Measurements from ENCODE around the gene SND1.

The SND1 gene

GRCh38 chr7:127717502-127718339 lies 65.7 kb downstream of the SND1 start:
- DNase-seq, result no peak
- H3K27me3 ChIP-seq (replicated peaks; ENCODE audit: control insufficient read depth, insufficient read depth, low read length, poor library complexity, severe bottlenecking), result no peaks in the 10 kb centered on the region
- no peaks in the 10 kb centered on the region for H3K9me3 ChIP-seq (ENCODE audit: control insufficient read depth, low read length)
- peaks cover 38% of the 10 kb centered on the region for H3K36me3 ChIP-seq (ENCODE audit: control insufficient read depth, insufficient read depth, low read length)
- H3K27ac ChIP-seq (ENCODE audit: insufficient read depth, low read length, poor library complexity, severe bottlenecking), result no peak overlapping the region
- no peaks in the 10 kb centered on the region for H3K4me1 ChIP-seq (ENCODE audit: control insufficient read depth, insufficient read depth, low read length, poor library complexity, severe bottlenecking)
- no peak overlapping the region for H3K4me3 ChIP-seq (ENCODE audit: insufficient read depth, low read depth, low read length, poor library complexity, severe bottlenecking)

GRCh38 chr7:127718340-127718679 lies 66.3 kb downstream of the SND1 start:
- peaks cover 34% of the 10 kb centered on the region for H3K36me3 ChIP-seq (ENCODE audit: control insufficient read depth, insufficient read depth, low read length)
- no peak overlapping the region for H3K27ac ChIP-seq (ENCODE audit: insufficient read depth, low read length, poor library complexity, severe bottlenecking)
- no peak overlapping the region for H3K4me3 ChIP-seq (ENCODE audit: insufficient read depth, low read depth, low read length, poor library complexity, severe bottlenecking)
- H3K27me3 ChIP-seq (replicated peaks; ENCODE audit: control insufficient read depth, insufficient read depth, low read length, poor library complexity, severe bottlenecking), result no peaks in the 10 kb centered on the region
- H3K9me3 ChIP-seq (ENCODE audit: control insufficient read depth, low read length), result no peaks in the 10 kb centered on the region
- H3K4me1 ChIP-seq (ENCODE audit: control insufficient read depth, insufficient read depth, low read length, poor library complexity, severe bottlenecking), result no peaks in the 10 kb centered on the region
- DNase-seq, result no peak

GRCh38 chr7:127726476-127726875 lies 74.5 kb downstream of the SND1 start:
- H3K27me3 ChIP-seq (replicated peaks; ENCODE audit: control insufficient read depth, insufficient read depth, low read length, poor library complexity, severe bottlenecking), result no peaks in the 10 kb centered on the region
- peaks cover 42% of the 10 kb centered on the region for H3K36me3 ChIP-seq (ENCODE audit: control insufficient read depth, insufficient read depth, low read length)
- no peak for DNase-seq
- no peak overlapping the region for H3K4me3 ChIP-seq (ENCODE audit: insufficient read depth, low read depth, low read length, poor library complexity, severe bottlenecking)
- no peak overlapping the region for H3K27ac ChIP-seq (ENCODE audit: insufficient read depth, low read length, poor library complexity, severe bottlenecking)
- H3K4me1 ChIP-seq (ENCODE audit: control insufficient read depth, insufficient read depth, low read length, poor library complexity, severe bottlenecking), result no peaks in the 10 kb centered on the region
- H3K9me3 ChIP-seq (ENCODE audit: control insufficient read depth, low read length), result no peaks in the 10 kb centered on the region

- Histone ChIP-seq H3K4me3 (ENCODE audit: insufficient read depth, low read depth, low read length, poor library complexity, severe bottlenecking) (no peak overlapping the region), H3K27ac (ENCODE audit: insufficient read depth, low read length, poor library complexity, severe bottlenecking) (no peak overlapping the region), H3K9me3 (ENCODE audit: control insufficient read depth, low read length) (no peaks in the 10 kb centered on the region), H3K27me3 (replicated peaks; ENCODE audit: control insufficient read depth, insufficient read depth, low read length, poor library complexity, severe bottlenecking) (no peaks in the 10 kb centered on the region), H3K4me1 (ENCODE audit: control insufficient read depth, insufficient read depth, low read length, poor library complexity, severe bottlenecking) (no peaks in the 10 kb centered on the region), H3K36me3 (ENCODE audit: control insufficient read depth, insufficient read depth, low read length) (peaks cover 32% of the 10 kb centered on the region)
- no peak for DNase-seq
Observed at GRCh38 chr7:127730658-127731276, 78.8 kb downstream of the SND1 start.

- no peak for DNase-seq
- no peaks in the 10 kb centered on the region for H3K9me3 ChIP-seq (ENCODE audit: control insufficient read depth, low read length)
- no peaks in the 10 kb centered on the region for H3K27me3 ChIP-seq (replicated peaks; ENCODE audit: control insufficient read depth, insufficient read depth, low read length, poor library complexity, severe bottlenecking)
- no peak overlapping the region for H3K4me3 ChIP-seq (ENCODE audit: insufficient read depth, low read depth, low read length, poor library complexity, severe bottlenecking)
- H3K4me1 ChIP-seq (ENCODE audit: control insufficient read depth, insufficient read depth, low read length, poor library complexity, severe bottlenecking), result no peaks in the 10 kb centered on the region
- H3K27ac ChIP-seq (ENCODE audit: insufficient read depth, low read length, poor library complexity, severe bottlenecking), result no peak overlapping the region
- H3K36me3 ChIP-seq (ENCODE audit: control insufficient read depth, insufficient read depth, low read length), result peaks cover 32% of the 10 kb centered on the region
Observed at GRCh38 chr7:127731431-127732080, 79.6 kb downstream of the SND1 start.

GRCh38 chr7:127732306-127732705 lies 80.3 kb downstream of the SND1 start:
- Histone ChIP-seq H3K4me3 (ENCODE audit: insufficient read depth, low read depth, low read length, poor library complexity, severe bottlenecking) (no peak overlapping the region), H3K36me3 (ENCODE audit: control insufficient read depth, insufficient read depth, low read length) (peaks cover 32% of the 10 kb centered on the region), H3K4me1 (ENCODE audit: control insufficient read depth, insufficient read depth, low read length, poor library complexity, severe bottlenecking) (no peaks in the 10 kb centered on the region), H3K27me3 (replicated peaks; ENCODE audit: control insufficient read depth, insufficient read depth, low read length, poor library complexity, severe bottlenecking) (no peaks in the 10 kb centered on the region), H3K27ac (ENCODE audit: insufficient read depth, low read length, poor library complexity, severe bottlenecking) (no peak overlapping the region), H3K9me3 (ENCODE audit: control insufficient read depth, low read length) (no peaks in the 10 kb centered on the region)
- no peak for DNase-seq

- no peaks in the 10 kb centered on the region for H3K4me1 ChIP-seq (ENCODE audit: control insufficient read depth, insufficient read depth, low read length, poor library complexity, severe bottlenecking)
- H3K27me3 ChIP-seq (replicated peaks; ENCODE audit: control insufficient read depth, insufficient read depth, low read length, poor library complexity, severe bottlenecking), result no peaks in the 10 kb centered on the region
- DNase-seq, result no peak
- H3K27ac ChIP-seq (ENCODE audit: insufficient read depth, low read length, poor library complexity, severe bottlenecking), result no peak overlapping the region
- H3K4me3 ChIP-seq (ENCODE audit: insufficient read depth, low read depth, low read length, poor library complexity, severe bottlenecking), result no peak overlapping the region
- peaks cover 32% of the 10 kb centered on the region for H3K36me3 ChIP-seq (ENCODE audit: control insufficient read depth, insufficient read depth, low read length)
- no peaks in the 10 kb centered on the region for H3K9me3 ChIP-seq (ENCODE audit: control insufficient read depth, low read length)
Observed at GRCh38 chr7:127733986-127734385, 82.0 kb downstream of the SND1 start.

- Histone ChIP-seq H3K36me3 (ENCODE audit: control insufficient read depth, insufficient read depth, low read length) (peaks cover 16% of the 10 kb centered on the region), H3K4me3 (ENCODE audit: insufficient read depth, low read depth, low read length, poor library complexity, severe bottlenecking) (no peak overlapping the region), H3K4me1 (ENCODE audit: control insufficient read depth, insufficient read depth, low read length, poor library complexity, severe bottlenecking) (no peaks in the 10 kb centered on the region), H3K9me3 (ENCODE audit: control insufficient read depth, low read length) (no peaks in the 10 kb centered on the region), H3K27ac (ENCODE audit: insufficient read depth, low read length, poor library complexity, severe bottlenecking) (no peak overlapping the region), H3K27me3 (replicated peaks; ENCODE audit: control insufficient read depth, insufficient read depth, low read length, poor library complexity, severe bottlenecking) (no peaks in the 10 kb centered on the region)
- DNase-seq, result no peak
Observed at GRCh38 chr7:127736511-127736910, 84.5 kb downstream of the SND1 start.

GRCh38 chr7:127738859-127739258 lies 86.9 kb downstream of the SND1 start:
- no peaks in the 10 kb centered on the region for H3K9me3 ChIP-seq (ENCODE audit: control insufficient read depth, low read length)
- peaks cover under 1% of the 10 kb centered on the region for H3K36me3 ChIP-seq (ENCODE audit: control insufficient read depth, insufficient read depth, low read length)
- H3K27me3 ChIP-seq (replicated peaks; ENCODE audit: control insufficient read depth, insufficient read depth, low read length, poor library complexity, severe bottlenecking), result no peaks in the 10 kb centered on the region
- no peak overlapping the region for H3K27ac ChIP-seq (ENCODE audit: insufficient read depth, low read length, poor library complexity, severe bottlenecking)
- H3K4me3 ChIP-seq (ENCODE audit: insufficient read depth, low read depth, low read length, poor library complexity, severe bottlenecking), result no peak overlapping the region
- no peaks in the 10 kb centered on the region for H3K4me1 ChIP-seq (ENCODE audit: control insufficient read depth, insufficient read depth, low read length, poor library complexity, severe bottlenecking)
- DNase-seq, result no peak

- H3K4me1 ChIP-seq (ENCODE audit: control insufficient read depth, insufficient read depth, low read length, poor library complexity, severe bottlenecking), result no peaks in the 10 kb centered on the region
- H3K27me3 ChIP-seq (replicated peaks; ENCODE audit: control insufficient read depth, insufficient read depth, low read length, poor library complexity, severe bottlenecking), result no peaks in the 10 kb centered on the region
- H3K36me3 ChIP-seq (ENCODE audit: control insufficient read depth, insufficient read depth, low read length), result peaks cover 3% of the 10 kb centered on the region
- DNase-seq, result no peak
- no peaks in the 10 kb centered on the region for H3K9me3 ChIP-seq (ENCODE audit: control insufficient read depth, low read length)
- no peak overlapping the region for H3K4me3 ChIP-seq (ENCODE audit: insufficient read depth, low read depth, low read length, poor library complexity, severe bottlenecking)
- no peak overlapping the region for H3K27ac ChIP-seq (ENCODE audit: insufficient read depth, low read length, poor library complexity, severe bottlenecking)
Observed at GRCh38 chr7:127741764-127742375, 89.9 kb downstream of the SND1 start.
